H1 (cell line): ENCODE measurements around the gene KRT7. TPM values are rescaled to one million over a fixed set of nuclear protein-coding genes. Genes with fewer than 3 reads are reported as not detected.

ENCODE experiments used
- CTCF ChIA-PET: fragments of 300-600 bp; sonication (Branson Sonifier 250); formaldehyde crosslinking; loops from one replicate; lab custom pipeline; 2021; ENCODE audit not compliant: partially characterized antibody; lab: Charles Lee
- POLR2A ChIA-PET: fragments of 300-600 bp; sonication (Branson Sonifier 250); formaldehyde crosslinking; loops from one replicate; lab custom pipeline; 2021; ENCODE audit warnings: inconsistent platforms; ENCODE audit not compliant: partially characterized antibody; lab: Charles Lee
- DNase-seq, 2 experiments: peaks; one replicate each; pipeline versions ENCODE4 v3.0.0 to v3.0.0-alpha.2; 2010 to 2022; ENCODE audit warnings: low spot score in 2 of 2, low read depth in 1 of 2, mixed read lengths in 1 of 2
- FAIRE-seq: peaks from 2 replicates; lab custom pipeline; 2011; peaks lifted over from hg19 to GRCh38; lab: Jason Lieb, UNC
- H2AFZ ChIP-seq: 2 replicates; pipeline ENCODE4 v1.8.1; 2012; ENCODE audit warnings: low read length, inconsistent platforms
- H2AK5ac ChIP-seq: 2 replicates; pipeline ENCODE4 v1.6.1; 2013; ENCODE audit warnings: low read depth, low read length
- H2BK120ac ChIP-seq: replicated peaks from 2 replicates; pipeline ENCODE3; 2013; ENCODE audit warnings: low read depth, low read length, inconsistent platforms
- H2BK12ac ChIP-seq: 2 replicates; pipeline ENCODE4 v1.6.1; 2013; ENCODE audit warnings: low read depth, low read length
- H2BK15ac ChIP-seq: 2 replicates; pipeline ENCODE4 v1.6.1; 2013; ENCODE audit warnings: low read length
- H2BK20ac ChIP-seq: 2 replicates; pipeline ENCODE4 v1.6.1; 2013; ENCODE audit warnings: low read length
- H2BK5ac ChIP-seq: 2 replicates; pipeline ENCODE4 v1.6.1; 2013; ENCODE audit warnings: low read depth, low read length
- H3K14ac ChIP-seq: 2 replicates; pipeline ENCODE4 v1.6.1; 2013; ENCODE audit warnings: inconsistent platforms; ENCODE audit not compliant: insufficient read length
- H3K18ac ChIP-seq: 2 replicates; pipeline ENCODE4 v1.6.1; 2013; ENCODE audit warnings: low read length; ENCODE audit errors: extremely low read depth
- H3K23ac ChIP-seq: 2 replicates; pipeline ENCODE4 v1.6.1; 2013; ENCODE audit warnings: inconsistent platforms; ENCODE audit not compliant: insufficient read length
- H3K23me2 ChIP-seq: 2 replicates; pipeline ENCODE4 v1.6.1; 2013; ENCODE audit warnings: low read depth, low read length
- H3K27ac ChIP-seq: 2 replicates; pipeline ENCODE4 v1.6.1; 2011; ENCODE audit warnings: low read depth, low read length, inconsistent platforms
- H3K27me3 ChIP-seq, 4 experiments: replicated peaks in 1 of 4; 1 replicate in 1 of 4; 2 replicates in 3 of 4; pipeline versions ENCODE4 v1.6.1 to v1.8.1; 2011 to 2013; ENCODE audit warnings: low read length in 3 of 4, mild to moderate bottlenecking in 3 of 4, inconsistent platforms in 2 of 4, mixed read lengths in 2 of 4, moderate library complexity in 1 of 4; ENCODE audit not compliant: control insufficient read depth in 3 of 4, insufficient read depth in 3 of 4; ENCODE audit errors: extremely low read depth in 1 of 4
- H3K36me3 ChIP-seq, 4 experiments: 2 replicates each; pipeline versions ENCODE4 v1.6.1 to v1.8.1; 2011 to 2013; ENCODE audit warnings: mild to moderate bottlenecking in 4 of 4, low read length in 3 of 4, moderate library complexity in 2 of 4, control low read depth in 1 of 4, inconsistent platforms in 1 of 4; ENCODE audit not compliant: insufficient read depth in 4 of 4, control insufficient read depth in 2 of 4
- H3K4ac ChIP-seq: replicated peaks from 2 replicates; pipeline ENCODE3; 2013; ENCODE audit warnings: low read length, low read depth, mixed read lengths, inconsistent platforms; ENCODE audit not compliant: insufficient read length
- H3K4me1 ChIP-seq, 4 experiments: replicated peaks in 1 of 4; 1 replicate in 1 of 4; 2 replicates in 3 of 4; pipeline versions ENCODE4 v1.6.1 to v1.8.1; 2011 to 2013; ENCODE audit warnings: low read length in 3 of 4, inconsistent platforms in 2 of 4, mixed read lengths in 1 of 4; ENCODE audit not compliant: insufficient read depth in 4 of 4, control insufficient read depth in 3 of 4
- H3K4me2 ChIP-seq, 2 experiments: 2 replicates each; pipeline versions ENCODE4 v1.6.1 to v1.8.1; 2011 to 2013; ENCODE audit warnings: low read depth in 2 of 2, low read length in 2 of 2, control low read depth in 1 of 2, inconsistent platforms in 1 of 2, mild to moderate bottlenecking in 1 of 2; ENCODE audit not compliant: insufficient read depth in 1 of 2
- H3K4me3 ChIP-seq, 4 experiments: fragments of 200-600, 300-600 bp in 1 of 4; sonication (generic), shearing (Covaris generic), sonication (Bioruptor Twin) in 1 of 4; 2 replicates each; pipeline versions ENCODE4 v1.5.1 to v1.8.1; 2011 to 2016; ENCODE audit warnings: low read length in 4 of 4, low read depth in 3 of 4, control low read depth in 2 of 4, inconsistent platforms in 2 of 4, mild to moderate bottlenecking in 2 of 4, mixed read lengths in 1 of 4, moderate library complexity in 1 of 4; ENCODE audit not compliant: insufficient read depth in 2 of 4; ENCODE audit errors: extremely low read depth in 1 of 4
- H3K56ac ChIP-seq: replicated peaks from 2 replicates; pipeline ENCODE3; 2013; ENCODE audit warnings: low read depth, mild to moderate bottlenecking, mixed read lengths, low read length, inconsistent platforms; ENCODE audit not compliant: insufficient read length
- H3K79me1 ChIP-seq: 2 replicates; pipeline ENCODE4 v1.6.1; 2013; ENCODE audit warnings: low read depth, low read length, control low read depth
- H3K79me2 ChIP-seq, 2 experiments: 2 replicates each; pipeline versions ENCODE4 v1.6.1 to v1.8.1; 2012 to 2013; ENCODE audit warnings: low read length in 2 of 2, mild to moderate bottlenecking in 2 of 2, inconsistent platforms in 1 of 2; ENCODE audit not compliant: insufficient read depth in 2 of 2, control insufficient read depth in 1 of 2
- H3K9ac ChIP-seq, 4 experiments: replicated peaks in 1 of 4; 1 replicate in 1 of 4; 2 replicates in 3 of 4; pipeline versions ENCODE4 v1.6.1 to v1.8.1; 2011 to 2013; ENCODE audit warnings: low read depth in 3 of 4, low read length in 3 of 4, control low read depth in 2 of 4, mild to moderate bottlenecking in 2 of 4, moderate library complexity in 2 of 4, inconsistent platforms in 1 of 4; ENCODE audit errors: extremely low read depth in 1 of 4
- H3K9me3 ChIP-seq, 2 experiments: 2 replicates each; pipeline versions ENCODE4 v1.6.1 to v1.8.1; 2012 to 2013; ENCODE audit warnings: mild to moderate bottlenecking in 2 of 2, moderate library complexity in 2 of 2, control low read depth in 1 of 2, inconsistent platforms in 1 of 2, low read depth in 1 of 2, low read length in 1 of 2, mixed read lengths in 1 of 2; ENCODE audit not compliant: insufficient read depth in 2 of 2
- H4K20me1 ChIP-seq, 2 experiments: replicated peaks in 1 of 2; 2 replicates each; pipeline versions ENCODE3 to v1.8.1; 2011 to 2013; ENCODE audit warnings: inconsistent platforms in 2 of 2, low read length in 2 of 2, mild to moderate bottlenecking in 1 of 2; ENCODE audit not compliant: insufficient read depth in 2 of 2, control insufficient read depth in 1 of 2
- H4K5ac ChIP-seq: 2 replicates; pipeline ENCODE4 v1.6.1; 2013; ENCODE audit warnings: low read length, low read depth, mixed read lengths, inconsistent platforms; ENCODE audit not compliant: insufficient read length
- H4K8ac ChIP-seq: 2 replicates; pipeline ENCODE4 v1.8.0; 2013; ENCODE audit warnings: mild to moderate bottlenecking, moderate library complexity, low read length, inconsistent platforms; ENCODE audit not compliant: insufficient read depth; ENCODE audit errors: extremely low read depth
- H4K91ac ChIP-seq: replicated peaks from 2 replicates; pipeline ENCODE3; 2013; ENCODE audit warnings: low read length, mixed read lengths, inconsistent platforms; ENCODE audit not compliant: insufficient read length
- BCL11A ChIP-seq, 2 experiments: IDR thresholded peaks; one replicate each; pipeline ENCODE4 v1.6.1; 2011; ENCODE audit warnings: low read depth in 2 of 2, low read length in 2 of 2, mild to moderate bottlenecking in 2 of 2
- CEBPB ChIP-seq: IDR thresholded peaks from 2 replicates; pipeline ENCODE4 v1.6.1; 2012; ENCODE audit warnings: low read depth, low read length
- CREB1 ChIP-seq: IDR thresholded peaks from 2 replicates; pipeline ENCODE4 v1.6.1; 2012; ENCODE audit warnings: inconsistent platforms
- JUN ChIP-seq: IDR thresholded peaks from 2 replicates; pipeline ENCODE4 v1.6.1; 2011; ENCODE audit warnings: low read depth, mild to moderate bottlenecking, improper control_type of control experiment, low read length
- RAD21 ChIP-seq, 2 experiments: IDR thresholded peaks in 1 of 2; conservative IDR thresholded peaks in 1 of 2; 2 replicates each; pipeline ENCODE4 v1.6.1; 2011; ENCODE audit warnings: low read depth in 2 of 2, low read length in 2 of 2, improper control_type of control experiment in 1 of 2, inconsistent platforms in 1 of 2, mild to moderate bottlenecking in 1 of 2, moderate library complexity in 1 of 2
- RFX5 ChIP-seq: IDR thresholded peaks from 2 replicates; pipeline ENCODE4 v1.6.1; 2011; ENCODE audit warnings: low read depth, low read length, improper control_type of control experiment, borderline replicate concordance
- SAP30 ChIP-seq: fragments of 300-600 bp; sonication (generic); IDR thresholded peaks from 2 replicates; pipeline ENCODE4 v1.7.1; 2012; ENCODE audit warnings: low read length, moderate library complexity, mild to moderate bottlenecking, inconsistent platforms; ENCODE audit not compliant: insufficient read depth, insufficient replicate concordance
- SIRT6 ChIP-seq: IDR thresholded peaks from one replicate; pipeline ENCODE4 v1.7.1; 2012; ENCODE audit warnings: low read length, inconsistent platforms
- SIX5 ChIP-seq: IDR thresholded peaks from 2 replicates; pipeline ENCODE4 v1.6.1; 2011; ENCODE audit warnings: mild to moderate bottlenecking, low read depth, low read length
- SRF ChIP-seq: IDR thresholded peaks from 2 replicates; pipeline ENCODE4 v1.6.1; 2011; ENCODE audit warnings: mild to moderate bottlenecking, low read depth, low read length, moderate library complexity
- TEAD4 ChIP-seq: IDR thresholded peaks from 2 replicates; pipeline ENCODE4 v1.6.1; 2012; ENCODE audit warnings: low read depth, low read length, inconsistent platforms, mixed read lengths
- WGBS, 2 experiments: shearing (Covaris generic) in 1 of 2; methylation state at CpG; one replicate each; pipeline versions ENCODE4 v1.1.6 to v1.1.7; 2013 to 2015; ENCODE audit warnings: low lambda C conversion rate in 2 of 2, mixed read lengths in 2 of 2, inconsistent platforms in 1 of 2, low coverage in 1 of 2, missing lambda C conversion rate in 1 of 2; ENCODE audit not compliant: insufficient replicate concordance in 2 of 2, insufficient coverage in 1 of 2, insufficient read length in 1 of 2; ENCODE audit errors: extremely low coverage in 1 of 2, missing lambda C conversion rate in 1 of 2; 5-methylcytosine and 5-hydroxymethylcytosine counted together
- polyA plus RNA-seq, 7 experiments: library from polyadenylated mRNA; depleted of rRNA in 3 of 7; stranded (reverse) in 5 of 7; unstranded in 2 of 7; fragments of >200 nt in 5 of 7; fragments of 200-250 nt in 2 of 7; gene quantifications; 1 replicate in 5 of 7; 2 replicates in 1 of 7; 4 replicates in 1 of 7; pipeline versions ENCODE4 v1.2.1 to v1.2.3, GENCODE V29; 2011 to 2013; ENCODE audit warnings: missing spikeins in 2 of 7, mixed read lengths in 2 of 7
- total RNA-seq: library from RNA; stranded (reverse); fragmentation: NEBNext Ultra II Directional; extraction: Animal tissue kit (Norgen Biotek cat#: 25700); gene quantifications from 2 replicates; pipeline ENCODE4 v1.2.1, GENCODE V29; 2021

The KRT7 gene
- total and polyA plus RNA-seq, 2 of the 8 experiments (the other 6 are each of a cell fraction or from before 2014, with no cell fraction given): 13.2 to 19.0 TPM

GRCh38 chr12:52253391-52254179 is 20.5 kb downstream of the KRT7 start:
- H3K27ac ChIP-seq: no peak overlapping the region
- no peak overlapping the region for H2BK20ac ChIP-seq
- H3K79me1 ChIP-seq: no peaks in the 10 kb centered on the region
- H3K4ac ChIP-seq: no peak overlapping the region
- no peak for FAIRE-seq
- no peak overlapping the region for H3K23ac ChIP-seq
- peaks cover 0 to 4% (median 0%) of the 10 kb centered on the region in 4 experiments; a peak in 4 of 7 replicates for H3K4me1 ChIP-seq
- no peak overlapping the region for H2BK15ac ChIP-seq
- no peaks in the 10 kb centered on the region for H3K36me3 ChIP-seq
- no peak overlapping the region for H3K18ac ChIP-seq
- TF ChIP-seq SRF (no peak), CEBPB (no peak), TEAD4 (no peak), SIRT6 (no peak), SAP30 (no peak), BCL11A (IDR thresholded peaks at IDR 0.05; ENCODE audit: low read depth in 2 of 2, low read length in 2 of 2) (no peak), JUN (no peak), SIX5 (no peak), RFX5 (no peak), RAD21 (IDR thresholded peaks at IDR 0.05 in 1 of 2, conservative IDR thresholded peaks at IDR 0.05 in 1 of 2; ENCODE audit: low read depth in 2 of 2, low read length in 2 of 2) (no peak), CREB1 (no peak)
- H3K4me2 ChIP-seq: no peak overlapping the region
- ChIA-PET CTCF (interaction anchor here (0.6 to 14.6 kb wide), 12 partner anchors 12 to 364 kb away, joined by 3 to 151 read pairs (median 14); partner anchors contain the start of gene KRT7), POLR2A (no interaction called here)
- no peak overlapping the region for H2BK120ac ChIP-seq
- no peak overlapping the region for H3K4me3 ChIP-seq
- no peak overlapping the region for H2AFZ ChIP-seq
- peaks cover 6% of the 10 kb centered on the region; the same call in 1 of the 2 replicates for H3K23me2 ChIP-seq
- no peak overlapping the region for H3K14ac ChIP-seq
- no peaks in the 10 kb centered on the region for H4K20me1 ChIP-seq
- H3K27me3 ChIP-seq: peaks cover 10 to 59% (median 46%) of the 10 kb centered on the region in 4 experiments
- H2AK5ac ChIP-seq: no peak overlapping the region
- no peak overlapping the region for H2BK12ac ChIP-seq
- no peaks in the 10 kb centered on the region for H3K79me2 ChIP-seq
- DNase-seq: no peak
- 94% methylated on average over 13 of the region's 14 CpGs; no CpG with 5 or more reads in 1 of the 2 experiments for WGBS, 2 experiments
- H4K8ac ChIP-seq: no peak overlapping the region
- H2BK5ac ChIP-seq: no peak overlapping the region
- no peak overlapping the region for H4K5ac ChIP-seq
- no peak overlapping the region for H3K9ac ChIP-seq
- no peaks in the 10 kb centered on the region; a peak in 1 of 4 replicates for H3K9me3 ChIP-seq
- H4K91ac ChIP-seq: no peak overlapping the region
- H3K56ac ChIP-seq: no peak overlapping the region
